ENCODE results near the gene FOXO6.

FOXO6 gene

DNA sequence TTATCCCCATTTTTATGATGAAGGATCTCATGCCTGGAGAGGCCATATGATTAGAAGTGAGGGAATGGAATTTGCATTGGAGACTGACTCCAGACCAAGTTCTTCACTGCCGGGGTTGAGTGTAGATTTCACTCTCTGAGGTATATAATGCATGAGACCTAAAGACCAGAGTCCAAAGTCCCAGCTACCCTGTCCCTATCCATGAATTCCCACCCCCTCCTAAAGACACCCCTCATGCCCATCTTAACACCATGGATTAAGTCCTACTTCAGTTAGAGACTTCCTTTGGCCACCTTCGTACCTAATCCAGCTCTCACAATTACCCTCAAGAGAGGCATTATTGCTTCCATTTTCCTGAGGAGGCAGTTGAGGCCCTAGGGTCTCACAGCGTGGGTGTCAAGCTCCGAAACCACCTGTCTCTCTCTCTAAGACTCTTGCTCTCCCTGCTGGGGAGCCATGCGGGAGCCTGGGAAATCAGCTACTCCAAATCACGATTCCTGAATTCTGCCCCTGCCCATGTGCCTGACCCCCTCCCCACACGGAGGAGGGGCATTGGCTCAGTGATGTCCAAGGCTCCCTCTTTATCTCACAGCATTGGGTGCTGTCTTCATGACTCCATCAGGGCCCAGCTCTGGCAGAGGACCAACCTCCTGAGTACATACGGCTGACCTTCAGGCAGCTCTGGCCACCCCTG lies 11.7 kb upstream of the FOXO6 start:
- TF ChIP-seq POU2F2 (IDR thresholded peaks at IDR 0.05; ENCODE audit: low read depth, low read length) (no peak), TAF1 (IDR thresholded peaks at IDR 0.05; ENCODE audit: low read depth, low read length) (no peak), SPI1 (IDR thresholded peaks at IDR 0.05; ENCODE audit: low read depth, low read length) (no peak), PAX5 (IDR thresholded peaks at IDR 0.05; ENCODE audit: insufficient read depth, low read length, severe bottlenecking) (no peak)
- FAIRE-seq: no peak
- no peak for DNase-seq (ENCODE audit: insufficient read length, low spot score)

DNA sequence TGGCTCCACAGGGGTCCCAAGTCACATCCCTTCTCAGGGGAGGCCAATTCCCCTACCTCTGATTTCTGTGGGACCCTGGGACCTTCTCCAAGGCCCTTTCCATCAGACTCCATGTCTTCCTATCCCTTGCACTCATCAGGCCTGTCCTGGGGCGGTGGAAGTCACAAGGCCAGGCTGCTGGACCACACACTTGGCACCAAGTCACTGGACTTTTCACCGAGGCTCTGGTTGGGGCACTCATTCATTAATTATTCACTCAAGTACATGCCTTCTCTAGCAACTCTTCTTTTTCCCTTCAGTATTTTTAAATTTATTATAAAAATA lies 11.2 kb upstream of the FOXO6 start:
- no peak for DNase-seq (ENCODE audit: insufficient read length, low spot score)
- FAIRE-seq: no peak
- no peak for TF ChIP-seq POLR2AphosphoS5 (IDR thresholded peaks at IDR 0.05; ENCODE audit: low read depth, low read length)
- TF ChIP-seq POU2F2 (IDR thresholded peaks at IDR 0.05; ENCODE audit: low read depth, low read length): no peak
- TF ChIP-seq POLR2A (IDR thresholded peaks at IDR 0.05; ENCODE audit: low read depth, low read length): no peak
- TF ChIP-seq SPI1 (IDR thresholded peaks at IDR 0.05; ENCODE audit: low read depth, low read length): no peak
- no peak for TF ChIP-seq PAX5 (IDR thresholded peaks at IDR 0.05; ENCODE audit: insufficient read depth, low read length, severe bottlenecking)
- TF ChIP-seq TAF1 (IDR thresholded peaks at IDR 0.05; ENCODE audit: low read depth, low read length): no peak

DNA sequence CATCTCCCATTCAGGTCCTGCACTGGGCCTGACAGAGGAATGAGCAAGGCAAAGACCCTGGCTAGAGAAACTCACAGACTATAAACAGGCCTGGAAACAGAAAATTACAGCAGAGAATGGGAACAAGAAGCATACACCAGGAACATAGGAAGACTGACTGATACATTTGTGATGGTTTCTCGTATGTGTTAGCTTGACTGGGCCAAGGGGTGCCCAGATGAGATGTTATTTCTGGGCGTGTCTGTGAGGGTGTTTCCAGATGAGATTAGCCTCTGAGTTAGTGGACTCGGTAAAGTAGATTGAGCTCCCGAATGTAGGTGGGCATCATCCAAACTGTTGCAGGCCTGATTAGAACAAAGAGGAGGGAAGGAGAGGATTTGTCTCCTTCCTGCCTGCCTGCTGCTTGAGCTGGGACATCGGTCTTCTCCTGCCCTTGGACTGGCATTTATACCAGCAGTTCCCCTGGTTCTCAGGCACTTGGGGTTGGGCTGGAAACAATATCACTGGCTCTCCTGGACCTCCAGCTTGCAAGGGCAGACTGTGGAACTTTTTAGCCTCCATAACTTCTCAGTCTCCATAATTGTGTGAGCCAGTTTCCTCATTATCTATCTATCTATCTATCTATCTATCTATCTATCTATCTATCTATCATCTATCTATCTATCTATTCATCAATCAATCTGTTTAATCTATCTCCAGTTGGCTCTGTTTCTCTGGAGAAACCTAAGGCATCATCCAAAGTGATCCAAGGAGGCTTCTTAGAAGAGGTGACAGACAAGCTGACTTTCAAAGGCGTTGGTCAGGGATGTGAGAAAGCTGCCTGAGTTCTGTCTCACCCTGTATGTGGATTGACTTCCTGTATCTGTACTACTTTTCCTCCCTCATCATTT lies 9.7 kb upstream of the FOXO6 start:
- no peak for TF ChIP-seq SPI1 (IDR thresholded peaks at IDR 0.05; ENCODE audit: low read depth, low read length)
- FAIRE-seq (no peak), DNase-seq (ENCODE audit: insufficient read length, low spot score) (no peak)

DNA sequence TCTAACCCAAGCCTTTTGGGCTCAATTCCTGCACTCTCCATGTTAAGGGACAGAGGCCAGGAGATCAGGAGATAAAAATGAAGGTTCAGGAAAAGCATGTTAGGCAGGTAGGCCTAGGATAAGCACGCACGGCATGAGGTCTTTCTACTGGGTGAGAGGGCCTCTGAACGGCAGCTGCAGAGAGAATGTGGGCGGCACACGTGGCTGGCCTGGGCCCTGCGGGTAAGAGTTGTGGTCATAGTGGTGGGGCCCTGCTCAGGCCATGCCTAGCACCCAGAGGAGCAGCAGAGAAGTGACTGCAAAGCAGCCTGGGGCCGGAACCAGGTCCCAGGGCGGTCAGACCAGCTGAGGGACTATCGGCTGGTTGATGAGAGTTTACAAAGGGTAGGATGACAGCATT lies 7.5 kb upstream of the FOXO6 start:
- TF ChIP-seq POU2F2 (IDR thresholded peaks at IDR 0.05; ENCODE audit: low read depth, low read length) (0 out of 2 replicates have a peak, but pooled peaks have one; percentile 51), POLR2A (IDR thresholded peaks at IDR 0.05; ENCODE audit: low read depth, low read length) (no peak), PAX5 (IDR thresholded peaks at IDR 0.05; ENCODE audit: insufficient read depth, low read length, severe bottlenecking) (peak; percentile 55)
- FAIRE-seq: peak; percentile 96
- no peak for DNase-seq (ENCODE audit: insufficient read length, low spot score)

DNA sequence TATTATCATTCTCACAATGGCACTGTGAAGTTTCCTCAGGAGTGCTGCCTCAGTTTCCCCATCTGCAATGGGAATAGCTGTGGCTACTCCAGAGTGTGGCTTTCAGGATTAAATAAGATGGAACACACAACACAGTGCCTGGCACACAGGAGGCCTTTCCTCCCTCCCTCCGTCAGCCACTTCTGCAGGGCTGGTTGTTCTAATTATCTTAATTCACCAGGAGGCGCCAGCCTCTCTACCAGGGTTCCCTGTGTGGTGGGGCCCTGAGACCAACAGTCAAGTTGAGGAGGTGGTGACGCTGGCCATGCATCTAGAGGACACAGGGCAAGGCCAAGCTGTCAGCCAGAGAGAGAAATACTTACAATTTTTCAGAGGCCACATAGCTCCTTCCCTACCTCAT lies 6.3 kb upstream of the FOXO6 start:
- DNase-seq (ENCODE audit: insufficient read length, low spot score): no peak
- FAIRE-seq: no peak
- TF ChIP-seq POLR2AphosphoS5 (IDR thresholded peaks at IDR 0.05; ENCODE audit: low read depth, low read length) (no peak), POU2F2 (IDR thresholded peaks at IDR 0.05; ENCODE audit: low read depth, low read length) (no peak), TAF1 (IDR thresholded peaks at IDR 0.05; ENCODE audit: low read depth, low read length) (no peak), PAX5 (IDR thresholded peaks at IDR 0.05; ENCODE audit: insufficient read depth, low read length, severe bottlenecking) (no peak), POLR2A (IDR thresholded peaks at IDR 0.05; ENCODE audit: low read depth, low read length) (no peak), SPI1 (IDR thresholded peaks at IDR 0.05; ENCODE audit: low read depth, low read length) (no peak)

DNA sequence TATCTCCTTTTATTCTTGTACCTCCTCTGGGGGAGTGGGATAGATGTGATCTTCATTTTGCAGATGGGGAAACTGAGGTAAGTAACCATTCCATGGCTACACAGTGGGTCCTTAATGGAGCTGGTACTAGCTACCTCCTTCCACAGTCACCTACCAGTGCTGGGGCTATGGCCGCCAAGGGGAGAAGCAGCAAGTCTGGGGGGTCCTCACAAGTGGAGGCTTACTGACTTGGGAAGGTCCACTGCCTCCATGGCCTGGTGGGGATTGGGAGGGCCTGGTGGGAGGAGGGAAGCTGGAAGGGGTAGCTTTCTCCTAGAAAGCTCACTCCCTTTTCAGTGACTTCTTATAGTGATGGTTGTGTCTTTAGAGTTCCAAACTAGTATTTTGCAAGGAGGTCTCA lies 5.9 kb upstream of the FOXO6 start:
- FAIRE-seq: no peak
- no peak for TF ChIP-seq SPI1 (IDR thresholded peaks at IDR 0.05; ENCODE audit: low read depth, low read length)
- no peak for TF ChIP-seq POLR2AphosphoS5 (IDR thresholded peaks at IDR 0.05; ENCODE audit: low read depth, low read length)
- no peak for TF ChIP-seq POLR2A (IDR thresholded peaks at IDR 0.05; ENCODE audit: low read depth, low read length)
- TF ChIP-seq PAX5 (IDR thresholded peaks at IDR 0.05; ENCODE audit: insufficient read depth, low read length, severe bottlenecking): no peak
- no peak for TF ChIP-seq TAF1 (IDR thresholded peaks at IDR 0.05; ENCODE audit: low read depth, low read length)

DNA sequence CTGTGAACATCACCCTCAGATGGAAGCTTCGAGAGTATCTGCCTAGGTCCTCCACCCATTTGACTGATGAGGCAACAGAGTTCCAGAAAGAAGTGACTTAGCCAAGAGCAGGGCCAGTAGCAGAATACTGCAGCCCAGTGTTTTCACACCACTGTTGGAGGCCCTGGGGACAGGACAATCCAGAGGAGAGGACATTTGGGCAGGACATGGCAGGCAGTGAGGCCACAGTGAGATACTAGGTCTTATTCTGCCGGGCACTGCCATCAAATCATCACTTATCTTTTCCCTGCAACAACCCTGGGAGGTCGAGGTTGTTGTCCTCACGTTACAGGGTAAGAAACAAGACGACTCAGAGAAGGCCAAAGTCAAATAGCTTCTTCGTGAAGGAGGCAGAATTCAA lies 5.5 kb upstream of the FOXO6 start:
- TF ChIP-seq POLR2AphosphoS5 (IDR thresholded peaks at IDR 0.05; ENCODE audit: low read depth, low read length): no peak
- TF ChIP-seq POLR2A (IDR thresholded peaks at IDR 0.05; ENCODE audit: low read depth, low read length): no peak
- FAIRE-seq (no peak), DNase-seq (ENCODE audit: insufficient read length, low spot score) (no peak)

More for the DNA sequence above, 5.9 kb upstream of the FOXO6 start:
- DNase-seq (ENCODE audit: insufficient read length, low spot score): no peak

DNA sequence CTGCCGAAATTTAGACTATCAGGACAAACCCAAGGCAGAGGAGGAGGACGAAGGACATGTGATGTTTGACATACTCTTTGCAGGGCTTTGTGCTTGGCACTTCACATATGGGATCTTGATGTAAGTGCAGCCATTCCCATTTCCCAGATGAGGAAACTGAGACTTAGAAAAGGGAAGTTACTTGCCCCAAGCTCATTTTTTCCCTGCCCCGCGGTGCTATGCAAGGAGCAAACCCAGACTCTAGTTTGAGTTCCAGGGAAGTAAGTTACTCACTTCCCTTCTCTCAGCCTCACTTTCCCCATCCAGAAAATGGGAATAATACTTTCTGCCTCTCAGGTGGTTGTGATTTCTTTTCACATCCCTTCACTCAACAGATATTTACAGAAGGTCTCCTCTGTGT lies 4.5 kb upstream of the FOXO6 start:
- TF ChIP-seq POU2F2 (IDR thresholded peaks at IDR 0.05; ENCODE audit: low read depth, low read length) (no peak), PAX5 (IDR thresholded peaks at IDR 0.05; ENCODE audit: insufficient read depth, low read length, severe bottlenecking) (no peak)
- DNase-seq (ENCODE audit: insufficient read length, low spot score) (no peak), FAIRE-seq (no peak)

DNA sequence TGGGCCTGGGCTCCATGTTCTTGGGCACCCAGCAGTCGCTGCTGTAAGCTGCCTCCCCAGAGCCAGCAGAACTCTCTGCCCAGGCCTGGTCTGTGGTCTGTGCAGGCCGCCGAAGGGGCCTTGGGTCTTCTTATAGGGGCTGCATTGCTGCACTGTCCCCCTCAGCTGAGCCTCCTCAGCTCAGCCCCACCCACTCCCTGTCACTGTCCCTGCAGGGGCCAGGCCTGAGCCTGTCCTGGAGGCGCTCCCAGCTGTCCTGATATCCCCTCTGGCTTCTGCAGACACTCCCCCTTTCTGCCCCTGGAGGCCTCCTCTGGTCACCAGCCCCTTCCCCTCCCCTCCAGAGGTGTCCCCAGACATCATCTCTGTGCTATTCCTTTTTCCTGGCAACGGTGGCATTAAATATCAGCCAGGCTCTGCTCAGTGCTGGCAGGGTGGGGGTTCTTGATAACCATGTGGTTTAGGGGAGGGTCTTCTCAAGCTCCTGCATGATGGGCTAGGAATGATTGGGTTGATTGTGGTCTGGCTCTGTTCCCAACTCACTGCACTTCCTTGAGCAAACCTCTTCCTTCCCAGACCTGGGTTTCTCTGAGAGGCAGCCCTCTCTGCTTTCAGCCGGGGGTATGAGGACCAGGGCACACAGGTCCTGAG lies 3.7 kb upstream of the FOXO6 start:
- TF ChIP-seq POLR2A (IDR thresholded peaks at IDR 0.05; ENCODE audit: low read depth, low read length): no peak
- TF ChIP-seq TAF1 (IDR thresholded peaks at IDR 0.05; ENCODE audit: low read depth, low read length): no peak
- no peak for TF ChIP-seq POLR2AphosphoS5 (IDR thresholded peaks at IDR 0.05; ENCODE audit: low read depth, low read length)
- TF ChIP-seq SPI1 (IDR thresholded peaks at IDR 0.05; ENCODE audit: low read depth, low read length): no peak
- TF ChIP-seq PAX5 (IDR thresholded peaks at IDR 0.05; ENCODE audit: insufficient read depth, low read length, severe bottlenecking): no peak
- no peak for TF ChIP-seq POU2F2 (IDR thresholded peaks at IDR 0.05; ENCODE audit: low read depth, low read length)
- FAIRE-seq (no peak), DNase-seq (ENCODE audit: insufficient read length, low spot score) (no peak)

Measured in GM12891 (cell line).